CD4-positive, alpha-beta T cell treated with Interleukin-17A for 1 hour (primary cell): ENCODE data around the gene SP9.
"Not testable (repeated sequence)": the region's sequence is repeated elsewhere in the genome, so short reads cannot be mapped to it uniquely, and the experiment has no call there.

Source experiments
- DNase-seq: peaks from one replicate; pipeline ENCODE4 v3.0.0-alpha.2; 2020

Gene SP9

GRCh38 chr2:174350018-174350417, 15.3 kb downstream of the SP9 start:
- no peak for DNase-seq

GRCh38 chr2:174350593-174351181, 15.9 kb downstream of the SP9 start:
- DNase-seq = no peak

GRCh38 chr2:174353004-174353403, 18.2 kb downstream of the SP9 start:
- no peak for DNase-seq

- DNase-seq = no peak
Observed at GRCh38 chr2:174356347-174356746, 21.6 kb downstream of the SP9 start.

- DNase-seq = not testable (repeated sequence)
Observed at GRCh38 chr2:174359663-174360062, 24.9 kb downstream of the SP9 start.

- no peak for DNase-seq
Observed at GRCh38 chr2:174362949-174363348, 28.2 kb downstream of the SP9 start.

GRCh38 chr2:174363492-174364225, 28.9 kb downstream of the SP9 start:
- not testable (repeated sequence) for DNase-seq

- no peak for DNase-seq
Observed at GRCh38 chr2:174364628-174365027, 29.9 kb downstream of the SP9 start.

- no peak for DNase-seq
Observed at GRCh38 chr2:174365571-174365970, 30.8 kb downstream of the SP9 start.

- no peak for DNase-seq
Observed at GRCh38 chr2:174368691-174369090, 33.9 kb downstream of the SP9 start.

GRCh38 chr2:174376967-174377366, 42.2 kb downstream of the SP9 start:
- DNase-seq = no peak

GRCh38 chr2:174383796-174384195, 49.0 kb downstream of the SP9 start:
- DNase-seq = no peak

GRCh38 chr2:174385201-174385600, 50.4 kb downstream of the SP9 start:
- no peak for DNase-seq
